Fibroblast of skin of right biceps (primary cell): ENCODE data around the gene CCDC85C.

Experiments used
- DNase-seq: peaks from one replicate; pipeline ENCODE4 v3.0.0-alpha.2; 2013

The CCDC85C gene

GRCh38 chr14:99587460-99588278 lies 16.3 kb downstream of the CCDC85C start:
- DNase-seq, result no peak

DNA sequence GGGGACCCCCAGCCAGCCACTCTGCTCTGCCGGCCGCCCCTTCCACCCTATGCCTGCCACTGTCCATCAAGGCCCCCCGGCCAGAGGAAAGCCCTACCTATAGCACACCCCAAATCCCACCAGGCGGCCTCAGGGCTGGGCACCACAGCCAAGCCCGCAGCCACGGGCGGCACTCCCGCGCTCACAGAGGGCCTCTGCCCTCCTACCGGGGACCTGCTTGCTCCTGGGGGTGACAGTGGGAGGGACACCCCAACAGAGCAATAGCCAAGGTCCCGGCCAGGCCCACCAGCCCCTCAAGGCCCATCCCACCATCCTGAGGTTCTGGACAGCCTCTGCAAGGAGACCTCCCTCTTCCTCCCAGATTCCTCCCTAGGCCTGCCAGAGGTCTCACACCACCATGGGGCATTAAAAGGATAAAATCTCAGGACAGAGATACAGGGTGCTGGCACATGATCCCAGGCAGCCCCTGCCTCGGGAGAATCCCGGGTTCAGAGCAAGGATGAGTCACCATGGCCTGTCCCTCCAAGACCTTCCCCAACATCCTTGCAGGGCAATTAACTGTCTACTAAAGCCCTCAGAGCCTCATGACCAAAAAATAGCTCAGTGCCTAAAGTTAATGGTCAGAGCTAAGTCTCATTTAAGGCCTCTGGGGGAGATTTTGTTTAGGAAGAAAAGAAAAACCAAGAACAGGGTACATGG lies 17.1 kb downstream of the CCDC85C start:
- no peak for DNase-seq

DNA sequence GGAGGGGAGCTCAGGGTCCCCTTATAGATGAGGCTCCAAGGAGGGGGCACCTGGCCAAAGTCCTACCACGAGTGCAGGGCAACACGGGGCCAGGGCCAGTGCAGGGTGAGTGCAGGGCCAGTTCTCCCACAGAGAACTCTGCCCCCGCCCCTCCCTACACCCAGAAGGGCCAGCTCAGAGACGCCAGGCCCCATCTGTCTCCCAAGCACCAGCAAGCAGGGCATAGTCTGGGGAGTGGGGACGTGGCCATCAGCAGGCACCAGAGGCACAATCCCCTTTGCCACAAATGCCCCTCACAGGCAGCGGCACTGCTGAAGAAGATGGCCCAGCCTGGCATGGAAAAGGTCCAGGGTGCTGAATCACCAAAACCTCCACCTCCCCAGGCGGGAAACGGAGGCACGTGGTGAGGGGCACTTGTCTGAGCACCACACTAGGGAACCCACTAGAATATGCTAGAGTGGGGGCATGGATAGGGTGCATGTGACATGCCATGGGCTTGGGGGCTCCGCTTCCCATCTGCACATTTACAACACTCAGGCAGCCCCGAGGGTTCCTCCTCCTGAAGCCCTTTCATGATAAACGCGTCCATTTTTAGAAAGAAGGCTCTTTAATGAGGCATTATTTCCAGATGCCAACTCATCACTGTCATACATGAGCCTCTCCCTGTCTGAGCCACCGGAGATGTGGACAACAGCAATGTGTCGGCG lies 17.8 kb downstream of the CCDC85C start:
- DNase-seq, result no peak

DNA sequence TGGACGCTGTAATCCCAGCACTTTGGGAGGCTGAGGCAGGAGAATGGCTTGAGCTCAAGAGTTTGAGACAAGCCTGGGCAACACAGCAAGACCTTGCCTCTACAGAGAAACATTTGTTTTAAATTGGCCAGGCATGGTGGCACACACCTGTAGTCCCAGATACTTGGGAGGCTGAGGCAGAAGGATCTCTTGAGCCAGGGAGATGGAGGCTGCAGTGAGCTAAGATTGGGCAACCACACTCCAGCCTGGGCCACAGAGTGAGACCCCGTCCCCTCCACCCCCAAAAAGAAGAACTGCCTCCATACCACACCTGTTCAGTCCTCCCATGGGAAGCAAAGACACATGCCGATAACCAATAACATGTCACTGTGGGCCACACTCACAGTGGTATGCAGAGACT lies 19.2 kb downstream of the CCDC85C start:
- DNase-seq, result no peak

DNA sequence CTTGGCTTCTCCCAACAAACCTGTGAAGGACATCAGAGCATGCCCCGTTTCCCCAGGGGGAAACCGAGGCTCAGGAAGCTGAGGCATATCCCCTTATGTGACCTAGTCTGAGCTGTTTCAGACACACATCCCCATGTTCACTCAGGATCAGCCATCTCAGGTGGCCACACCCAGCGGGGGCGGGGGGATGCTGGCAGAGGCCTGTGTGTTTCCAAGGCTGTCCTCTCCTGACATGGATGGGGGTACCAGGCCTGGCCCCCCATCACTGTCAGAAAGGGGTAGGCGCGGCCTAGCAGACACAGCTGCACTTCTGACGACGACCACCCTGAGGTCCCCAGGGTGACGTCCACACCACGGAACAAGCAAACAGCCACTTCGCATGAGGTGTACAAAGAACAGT lies 22.1 kb downstream of the CCDC85C start:
- no peak for DNase-seq

DNA sequence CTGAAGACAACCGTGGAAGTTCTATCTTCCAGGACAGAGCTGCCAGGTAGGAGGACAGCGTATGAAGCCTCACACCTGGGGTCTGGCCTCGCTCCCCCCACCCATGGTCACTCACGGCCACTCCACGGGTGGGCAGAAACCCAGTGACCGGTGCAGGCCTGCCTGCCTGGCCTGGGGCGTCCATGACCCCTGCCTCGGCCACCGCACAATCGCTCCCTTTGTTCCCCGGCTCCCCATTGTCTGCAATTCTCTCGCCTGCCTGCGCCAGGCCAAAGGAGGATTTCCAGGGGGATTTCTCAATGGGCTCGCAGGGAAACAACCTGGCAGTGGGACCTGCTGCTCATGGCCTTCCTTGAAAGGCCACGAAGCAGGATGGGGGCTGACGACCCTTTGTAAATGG lies 22.6 kb downstream of the CCDC85C start:
- no peak for DNase-seq

DNA sequence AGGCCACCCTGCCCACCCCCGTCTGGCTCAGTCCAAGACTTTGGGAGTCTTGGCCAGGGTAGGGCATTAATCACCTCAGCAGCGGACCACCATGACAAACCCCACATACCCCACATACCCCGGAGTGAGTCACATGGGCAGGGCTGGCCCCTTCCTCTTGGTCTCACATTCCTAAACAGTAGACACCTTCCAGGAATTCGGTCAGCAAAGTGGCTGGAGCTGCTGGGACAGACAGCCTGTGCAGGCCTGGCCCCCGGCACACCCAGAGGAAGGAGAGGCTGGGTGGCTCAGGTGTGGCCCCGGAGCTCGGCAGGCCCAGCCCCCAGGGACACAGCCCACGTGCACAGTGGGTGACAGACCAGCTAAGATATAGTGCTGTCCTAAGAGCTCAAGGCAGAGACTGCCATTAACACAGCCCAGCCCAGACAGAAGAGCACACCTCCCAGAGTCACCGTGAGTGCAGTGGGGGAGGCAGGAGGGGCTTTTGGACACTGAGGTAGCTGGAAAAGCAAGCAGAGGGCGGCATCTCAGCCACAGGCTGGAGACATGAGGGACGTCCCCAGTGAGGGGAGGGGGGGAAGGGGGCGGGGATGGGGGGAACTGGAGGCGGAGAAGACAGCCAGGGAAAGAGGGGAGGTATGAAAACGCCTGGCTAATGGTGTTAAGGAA lies 24.0 kb downstream of the CCDC85C start:
- peak; percentile 96 for DNase-seq

DNA sequence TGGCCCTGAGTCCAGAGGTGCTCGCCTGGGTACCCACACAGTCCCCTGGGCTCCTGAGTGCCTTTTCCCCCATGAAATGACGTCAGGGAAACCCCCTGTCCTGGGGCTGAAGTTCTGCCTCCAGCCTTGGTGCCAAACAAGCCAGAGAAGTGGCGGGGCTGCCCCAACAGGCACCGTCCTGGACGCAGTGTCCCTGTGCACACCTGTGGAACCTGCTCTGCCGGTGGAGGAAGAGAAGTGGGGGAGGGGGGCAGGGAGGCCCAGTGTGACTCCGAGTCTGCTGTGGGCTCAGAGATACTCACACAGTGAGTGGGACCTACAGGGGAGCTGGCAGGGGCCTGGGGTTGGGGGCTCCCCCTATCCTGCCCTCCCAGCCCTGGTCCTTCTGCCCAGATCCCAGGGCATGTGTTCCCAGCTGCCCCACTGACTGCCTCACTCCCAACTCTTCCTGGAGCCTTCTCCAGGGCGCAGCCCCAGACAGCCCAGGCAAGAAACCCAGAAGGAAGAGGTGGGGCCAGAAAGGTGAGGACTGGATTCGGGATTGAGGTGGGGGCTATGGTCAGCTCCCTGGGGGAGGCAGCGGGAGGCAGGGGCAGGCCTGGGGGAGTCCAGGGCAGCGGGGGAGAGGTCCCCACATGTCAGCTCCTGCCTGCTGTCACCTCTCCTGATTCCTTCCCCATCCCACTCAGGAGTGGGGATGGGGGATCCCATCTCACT lies 24.7 kb downstream of the CCDC85C start:
- DNase-seq, result no peak

- peak; percentile 42 for DNase-seq
Measured at GRCh38 chr14:99578541-99579101, 25.4 kb downstream of the CCDC85C start.

GRCh38 chr14:99576761-99577705 lies 27.0 kb downstream of the CCDC85C start:
- peak; percentile 25 for DNase-seq

GRCh38 chr14:99576304-99576703 lies 27.7 kb downstream of the CCDC85C start:
- no peak for DNase-seq

DNA sequence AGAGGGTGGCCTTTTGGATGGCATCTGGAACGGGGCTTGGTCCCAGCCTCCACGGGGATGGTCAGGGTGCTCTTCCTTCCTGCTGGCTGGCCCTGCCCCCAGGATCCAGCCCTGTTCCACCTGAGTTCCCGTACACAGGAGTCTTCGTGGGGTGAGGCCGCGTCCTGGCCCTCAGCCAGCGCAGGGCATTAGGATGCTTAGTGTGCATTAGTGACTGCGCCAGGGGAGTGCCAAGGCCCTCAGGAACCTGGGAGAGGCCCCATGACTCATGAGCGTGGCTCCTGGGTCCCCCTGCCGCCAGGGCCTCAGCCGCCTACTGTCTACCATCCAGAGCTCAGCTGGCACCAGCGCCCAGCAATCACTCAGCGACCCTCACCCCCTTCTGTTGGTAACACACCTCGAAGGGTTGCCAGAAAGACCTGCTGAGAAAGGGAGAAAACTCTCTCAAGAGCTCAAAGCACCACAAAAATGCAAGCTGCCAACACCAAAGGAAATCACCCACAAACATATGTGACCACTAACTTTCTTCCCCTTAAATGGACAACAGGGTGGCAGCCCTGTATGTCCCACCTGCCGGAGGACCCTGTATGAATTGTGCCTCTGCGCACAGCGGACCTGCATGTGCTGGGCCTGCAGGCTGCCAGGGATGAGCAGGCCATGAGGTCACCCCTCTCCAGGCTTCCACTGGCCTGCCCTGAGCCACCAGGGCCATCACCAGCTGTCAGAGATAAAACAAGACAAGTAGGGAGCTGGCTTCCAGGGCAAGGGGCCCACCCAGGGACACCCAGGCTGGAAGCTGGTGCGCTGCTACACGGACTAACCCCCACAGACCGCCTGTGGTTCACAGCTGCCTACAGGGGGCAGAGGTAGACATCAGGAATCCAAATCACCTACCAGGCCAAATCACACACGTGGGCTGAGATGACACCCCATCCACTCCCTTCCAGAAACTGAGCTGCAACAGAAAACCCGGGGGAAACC lies 28.7 kb downstream of the CCDC85C start:
- peak; percentile 37 for DNase-seq

- DNase-seq, result peak; percentile 92
Measured at GRCh38 chr14:99574099-99574880, 29.7 kb downstream of the CCDC85C start.

DNA sequence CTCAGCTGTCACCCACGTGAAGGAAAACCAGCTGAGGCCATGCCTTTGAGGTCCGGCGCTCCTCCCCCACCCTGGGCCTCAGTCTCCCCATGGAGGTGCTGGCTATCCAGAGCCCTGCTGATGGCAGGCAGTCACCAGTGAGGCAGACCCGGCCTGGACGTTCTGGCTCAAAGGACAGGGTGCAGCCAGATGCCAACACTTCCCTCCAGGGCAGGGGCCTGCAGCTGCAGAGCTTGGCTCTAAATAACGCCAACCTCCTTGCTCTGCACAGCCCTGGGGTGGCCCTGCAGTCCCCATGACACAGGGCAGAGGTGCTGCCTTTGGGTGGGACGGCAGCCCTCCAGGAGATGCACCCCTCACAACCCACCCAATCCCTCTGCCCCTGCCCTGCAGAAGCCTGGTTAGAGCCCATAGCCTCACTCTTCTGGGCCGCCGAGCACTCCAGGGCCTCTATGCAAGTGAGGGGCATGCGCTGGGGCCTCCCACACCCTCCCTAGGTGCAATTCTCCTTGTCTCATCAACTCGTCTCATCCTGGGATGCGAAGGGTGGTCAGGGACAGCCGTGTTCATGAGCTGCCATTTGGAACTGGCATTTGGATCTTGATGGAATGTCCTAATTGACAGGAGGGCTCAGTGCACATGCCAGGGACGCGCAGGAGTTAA lies 30.4 kb downstream of the CCDC85C start:
- DNase-seq, result no peak

DNA sequence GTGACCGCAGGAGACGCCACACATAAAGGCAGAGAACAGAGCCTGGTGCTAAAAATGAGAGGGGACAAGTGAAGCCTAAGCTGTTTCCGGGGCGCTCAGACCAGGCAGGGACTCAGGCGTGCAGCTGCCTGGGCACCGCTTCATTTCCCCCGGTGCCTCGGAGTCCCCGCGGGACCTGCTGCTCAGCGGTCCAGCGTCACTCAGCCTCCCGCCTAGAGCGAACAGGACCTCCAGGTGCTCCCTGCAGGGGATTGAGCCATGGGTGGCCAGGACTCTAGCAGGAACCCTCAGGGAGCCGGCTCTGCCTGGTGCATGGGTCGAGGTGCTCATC lies 31.0 kb downstream of the CCDC85C start:
- no peak for DNase-seq

DNA sequence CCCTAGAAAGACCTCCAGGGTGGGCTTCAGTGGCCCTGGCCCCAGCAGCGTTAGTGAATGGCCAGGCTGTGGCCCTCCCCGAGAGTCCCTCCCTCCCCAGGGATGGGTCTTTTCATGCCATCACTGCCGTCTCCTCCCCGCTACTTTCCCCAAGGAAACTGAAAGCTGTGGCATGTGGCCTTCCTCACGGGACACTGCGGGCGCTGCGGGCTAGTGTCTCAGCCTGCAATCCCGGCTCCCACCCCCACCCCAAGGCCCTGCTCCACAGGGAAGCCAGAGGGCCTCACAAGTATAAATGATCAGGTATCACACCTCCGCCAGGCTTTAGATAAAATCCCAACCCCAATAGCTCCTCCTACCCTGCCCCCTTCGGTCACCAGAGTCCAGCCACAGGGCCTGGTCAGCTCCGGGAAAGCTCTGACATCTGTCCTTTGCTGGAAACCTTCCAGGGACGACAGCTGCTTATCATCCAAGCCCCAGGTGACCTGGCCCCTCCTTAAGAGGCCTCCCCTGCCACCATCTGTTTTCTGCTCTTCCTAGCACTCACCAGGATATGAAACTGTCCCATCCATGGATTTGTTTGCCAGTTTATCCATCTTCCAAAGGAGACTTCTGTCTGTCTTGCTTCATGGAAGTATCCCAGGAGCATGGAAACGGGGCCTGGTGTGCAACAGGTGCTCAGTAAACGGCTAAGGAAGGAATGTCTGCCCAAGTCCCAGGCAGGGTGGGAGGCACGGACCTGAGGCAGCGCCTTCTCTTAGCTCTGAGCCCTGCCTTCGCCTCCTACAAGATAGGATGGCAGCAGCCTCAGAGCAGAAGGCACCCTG lies 31.6 kb downstream of the CCDC85C start:
- no peak for DNase-seq

GRCh38 chr14:99571303-99571986 lies 32.6 kb downstream of the CCDC85C start:
- DNase-seq, result peak; percentile 14
